ENCODE data around the gene PPIA.
A peak's percentile ranks its signal among the peaks of the same experiment; 100 is the strongest.
"Not testable (repeated sequence)": the region's sequence is repeated elsewhere in the genome, so short reads cannot be mapped to it uniquely, and the experiment has no call there.

The PPIA gene

DNA sequence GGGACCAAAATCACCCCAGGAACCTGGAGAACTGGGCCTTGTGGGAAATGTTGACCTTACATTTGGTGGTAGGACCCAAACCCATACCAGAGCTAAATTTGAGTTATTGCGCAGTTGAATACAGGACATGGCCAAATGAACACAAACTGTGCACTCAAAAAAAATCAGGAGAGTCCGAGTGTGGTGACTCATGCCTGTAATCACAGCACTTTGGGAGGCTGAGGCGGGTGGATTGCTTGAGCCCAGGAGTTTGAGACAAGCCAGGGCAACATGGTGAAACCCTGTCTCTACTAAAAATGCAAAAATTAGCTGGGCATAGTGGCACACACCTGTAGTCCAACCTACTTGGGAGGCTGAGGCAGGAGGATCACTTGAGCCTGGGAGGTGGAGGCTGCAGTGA lies 11.3 kb upstream of the PPIA start:
- not testable (repeated sequence) for DNase-seq (ENCODE audit: low read depth in 2 of 3, low spot score in 2 of 3)

DNA sequence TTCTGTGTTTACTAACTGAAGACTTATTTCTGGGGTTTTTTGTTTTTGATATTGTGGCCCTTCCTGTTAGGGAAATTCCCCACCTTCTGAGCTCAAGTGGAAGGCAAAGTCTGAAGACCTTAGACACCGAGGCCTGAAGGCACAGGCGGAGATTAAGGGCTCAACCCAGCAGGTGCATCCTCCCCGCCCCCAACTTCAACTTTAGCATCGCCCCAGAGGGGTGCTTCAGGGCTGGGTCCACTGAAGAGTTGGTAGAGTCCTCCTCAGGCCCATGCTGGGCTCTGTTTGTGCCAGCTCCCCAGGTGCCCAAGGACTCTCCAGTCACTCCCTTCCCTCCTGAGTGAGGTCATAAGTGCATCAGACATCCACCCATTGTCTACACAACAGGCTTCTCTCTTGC lies 9.4 kb upstream of the PPIA start:
- DNase-seq (ENCODE audit: low read depth in 2 of 3, low spot score in 2 of 3): no peak

DNA sequence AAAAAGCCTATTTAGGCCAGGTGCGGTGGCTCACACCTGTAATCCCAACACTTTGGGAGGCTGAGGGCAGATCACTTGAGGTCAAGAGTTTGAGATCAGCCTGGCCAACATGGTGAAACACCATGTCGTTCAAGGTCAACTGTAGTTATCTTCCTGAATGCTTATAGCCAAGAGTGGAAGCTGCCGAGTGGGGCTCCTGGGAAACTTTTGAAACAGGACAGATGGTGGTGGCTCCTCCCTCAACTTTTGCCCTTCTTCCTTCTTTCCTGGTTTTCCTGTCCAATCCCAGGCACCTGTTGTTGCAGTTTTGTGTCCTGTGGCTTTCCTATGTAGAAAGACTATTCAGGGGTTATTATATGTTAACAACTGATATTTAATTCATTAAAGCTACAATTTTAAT lies 8.7 kb upstream of the PPIA start:
- no peak for DNase-seq (ENCODE audit: low read depth in 2 of 3, low spot score in 2 of 3)

GRCh38 chr7:44789990-44790389 lies 6.5 kb upstream of the PPIA start:
- DNase-seq (ENCODE audit: low read depth in 2 of 3, low spot score in 2 of 3): no peak

- no peak for DNase-seq (ENCODE audit: low read depth in 2 of 3, low spot score in 2 of 3)
These were observed 4.9 kb upstream of the PPIA start for GRCh38 chr7:44791278-44792219.

- no peak for DNase-seq (ENCODE audit: low read depth in 2 of 3, low spot score in 2 of 3)
These were observed 2.6 kb upstream of the PPIA start for GRCh38 chr7:44793919-44794318.

DNA sequence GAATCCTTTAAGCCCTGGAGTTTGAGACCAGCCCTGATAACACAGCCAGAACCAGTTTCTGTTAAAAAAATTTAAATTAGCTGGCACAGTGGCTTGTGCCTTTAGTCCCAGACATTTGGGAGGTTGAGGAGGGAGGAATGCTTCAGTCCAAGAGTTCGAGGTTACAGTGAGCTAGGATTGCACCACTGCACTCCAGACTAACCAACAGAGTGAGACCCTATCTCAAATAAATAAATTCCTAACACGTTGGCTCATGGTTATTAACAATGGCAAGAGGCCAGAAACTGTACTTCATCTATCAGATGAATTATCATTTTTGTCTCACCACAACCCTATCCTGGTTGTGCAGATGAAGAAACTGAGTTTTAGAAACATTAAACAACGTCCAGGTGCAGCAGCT lies 2.1 kb upstream of the PPIA start:
- DNase-seq (ENCODE audit: low read depth in 2 of 3, low spot score in 2 of 3): no peak

DNA sequence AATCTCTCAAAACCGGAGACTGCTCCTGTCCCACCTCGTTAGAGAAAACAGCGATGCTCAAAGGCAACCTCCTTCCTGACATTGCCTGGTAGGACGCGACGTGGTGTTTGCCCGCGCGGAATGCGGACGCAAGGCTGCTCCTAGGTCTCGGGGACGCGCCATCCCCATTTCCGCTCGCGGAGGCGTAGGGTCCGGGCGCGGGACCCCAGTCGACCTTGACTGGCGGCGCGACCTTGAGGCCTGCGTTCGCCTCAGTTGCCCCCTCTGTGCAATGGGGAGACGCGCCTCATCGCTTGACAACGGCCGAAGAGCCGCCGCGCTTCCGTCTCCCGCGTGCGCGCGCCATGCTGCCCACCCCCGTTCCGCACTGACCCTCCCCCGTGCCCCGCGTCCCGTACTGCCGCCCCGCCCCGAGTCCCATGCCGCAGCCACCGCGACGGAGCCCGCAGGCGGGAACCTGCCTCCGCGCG lies 412 bp upstream of the PPIA start:
- no peak for DNase-seq (ENCODE audit: low read depth in 2 of 3, low spot score in 2 of 3)

GRCh38 chr7:44797329-44798258 lies 1.1 kb downstream of the PPIA start:
- DNase-seq (ENCODE audit: low read depth in 2 of 3, low spot score in 2 of 3): peak; percentile 51 to 67 (median 64)

DNA sequence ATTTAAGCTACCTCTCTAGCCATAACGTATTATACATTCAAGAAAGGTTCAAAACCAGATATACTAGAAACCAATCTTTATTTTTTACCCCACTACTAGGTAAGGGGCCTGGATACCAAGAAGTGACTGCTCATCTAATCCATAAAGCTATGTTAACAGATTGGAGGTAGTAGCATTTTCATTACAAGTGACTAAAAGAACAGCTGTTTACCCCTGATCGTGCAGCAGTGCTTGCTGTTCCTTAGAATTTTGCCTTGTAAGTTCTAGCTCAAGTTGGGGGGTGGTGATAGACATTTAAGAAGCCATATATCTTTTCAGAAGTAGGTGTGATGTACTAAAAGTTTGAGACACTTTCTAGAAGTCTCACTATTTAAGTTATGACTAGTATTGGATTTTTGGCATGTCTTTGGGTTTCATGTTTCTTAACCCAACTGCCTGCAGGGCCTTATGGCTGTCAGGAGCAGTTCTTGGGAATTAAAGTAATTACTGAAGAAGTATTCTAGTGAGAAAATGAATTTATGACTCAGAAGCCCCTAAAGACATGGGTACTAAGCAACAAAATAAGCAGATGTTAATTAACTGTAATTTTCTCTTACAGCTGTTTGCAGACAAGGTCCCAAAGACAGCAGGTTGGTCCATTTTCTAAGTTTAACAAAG lies 2.3 kb downstream of the PPIA start:
- DNase-seq (ENCODE audit: low read depth in 2 of 3, low spot score in 2 of 3): no peak

DNA sequence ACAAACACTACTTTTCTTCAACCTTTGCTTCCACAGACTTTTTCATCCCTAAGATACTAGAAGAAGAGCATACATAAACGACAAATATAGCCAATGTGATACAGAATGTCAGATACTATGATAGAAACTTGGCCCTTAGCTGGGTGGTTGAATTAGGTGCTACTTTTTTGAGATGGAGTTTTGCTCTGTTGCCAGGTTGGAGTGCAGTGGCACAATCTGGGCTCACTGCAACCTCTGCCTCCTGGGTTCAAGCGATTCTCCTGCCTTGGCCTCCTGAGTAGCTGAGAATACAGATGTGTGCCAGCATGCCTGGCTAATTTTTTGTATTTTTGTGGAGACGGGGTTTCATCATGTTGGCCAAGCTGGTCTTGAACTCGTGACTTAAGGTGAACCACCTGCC lies 3.5 kb downstream of the PPIA start:
- DNase-seq (ENCODE audit: low read depth in 2 of 3, low spot score in 2 of 3): no peak

GRCh38 chr7:44801890-44802289 lies 5.4 kb downstream of the PPIA start:
- no peak for DNase-seq (ENCODE audit: low read depth in 2 of 3, low spot score in 2 of 3)

- no peak for DNase-seq (ENCODE audit: low read depth in 2 of 3, low spot score in 2 of 3)
These were observed 6.0 kb downstream of the PPIA start for GRCh38 chr7:44802418-44803025.

DNA sequence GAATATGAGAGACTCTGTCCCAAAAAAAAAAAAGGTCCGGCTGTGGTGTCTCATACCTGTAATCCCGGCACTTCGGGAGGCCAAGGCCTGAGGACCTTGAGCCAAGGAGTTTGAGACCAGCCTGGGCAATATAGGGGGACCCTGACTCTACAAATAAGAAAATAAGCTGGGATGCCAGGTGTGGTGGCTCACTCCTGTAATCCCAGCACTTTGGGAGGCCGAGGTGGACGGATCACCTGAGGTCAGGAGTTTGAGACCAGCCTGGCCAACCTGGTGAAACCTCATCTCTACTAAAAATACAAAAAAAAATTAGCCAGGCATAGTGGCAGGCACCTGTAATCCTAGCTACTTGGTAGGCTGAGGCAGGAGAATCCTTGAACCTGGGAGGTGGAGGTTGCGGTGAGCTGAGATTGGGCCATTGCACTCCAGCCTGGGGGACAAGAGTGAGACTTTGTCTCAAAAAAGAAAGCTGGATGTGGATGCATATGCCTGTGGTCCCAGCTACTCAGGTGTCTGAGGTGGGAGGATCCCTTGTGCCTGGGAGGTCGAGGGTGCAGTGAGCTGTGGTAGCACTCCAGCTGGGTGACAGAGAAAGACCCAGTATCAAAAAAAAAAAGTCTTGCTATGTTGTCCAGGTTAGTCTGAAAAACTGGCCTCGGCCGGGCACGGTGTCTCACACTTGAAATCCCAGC lies 7.5 kb downstream of the PPIA start:
- DNase-seq (ENCODE audit: low read depth in 2 of 3, low spot score in 2 of 3): not testable (repeated sequence)

DNA sequence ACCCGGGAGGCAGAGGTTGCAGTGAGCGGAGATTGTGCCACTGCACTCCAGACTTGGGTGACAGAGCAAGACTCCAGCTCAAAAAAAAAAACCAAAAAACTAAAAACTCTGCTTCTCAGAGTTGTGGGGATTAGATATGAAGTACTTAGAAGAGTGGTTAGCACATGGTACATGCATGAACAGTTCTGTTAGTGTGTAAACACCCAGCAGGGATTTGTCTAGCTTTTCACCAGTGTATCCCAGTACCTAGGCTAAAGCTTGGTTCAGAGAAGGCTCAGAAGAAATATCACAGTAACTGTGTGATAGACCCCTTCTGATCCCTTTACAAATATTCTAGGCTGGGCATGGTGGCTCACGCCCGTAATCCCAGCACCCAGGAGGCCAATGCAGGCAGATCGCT lies 9.5 kb downstream of the PPIA start:
- DNase-seq (ENCODE audit: low read depth in 2 of 3, low spot score in 2 of 3): no peak

DNA sequence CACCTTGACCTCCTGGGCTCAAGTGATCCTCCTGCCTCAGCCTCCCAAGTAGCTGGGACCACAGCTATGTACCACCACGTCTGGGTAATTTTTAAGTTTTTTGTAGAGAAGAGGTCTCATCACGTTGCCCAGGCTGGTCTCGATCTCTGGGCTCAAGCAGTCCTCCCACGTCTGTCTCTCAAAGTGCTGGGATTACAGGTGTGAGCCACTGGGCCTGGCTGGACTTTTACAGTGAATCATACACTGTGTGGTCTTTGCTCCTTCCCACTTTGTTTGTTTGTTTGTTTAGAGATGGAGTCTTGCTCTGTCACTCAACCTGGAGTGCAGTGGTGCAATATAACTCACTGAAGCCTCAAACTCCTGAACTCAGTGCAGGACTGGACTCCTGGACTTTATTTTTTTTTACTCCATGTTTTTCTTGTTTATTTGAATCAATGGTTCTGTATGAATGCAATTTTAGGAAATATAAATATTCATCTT lies 12.5 kb downstream of the PPIA start:
- DNase-seq (ENCODE audit: low read depth in 2 of 3, low spot score in 2 of 3): no peak

DNA sequence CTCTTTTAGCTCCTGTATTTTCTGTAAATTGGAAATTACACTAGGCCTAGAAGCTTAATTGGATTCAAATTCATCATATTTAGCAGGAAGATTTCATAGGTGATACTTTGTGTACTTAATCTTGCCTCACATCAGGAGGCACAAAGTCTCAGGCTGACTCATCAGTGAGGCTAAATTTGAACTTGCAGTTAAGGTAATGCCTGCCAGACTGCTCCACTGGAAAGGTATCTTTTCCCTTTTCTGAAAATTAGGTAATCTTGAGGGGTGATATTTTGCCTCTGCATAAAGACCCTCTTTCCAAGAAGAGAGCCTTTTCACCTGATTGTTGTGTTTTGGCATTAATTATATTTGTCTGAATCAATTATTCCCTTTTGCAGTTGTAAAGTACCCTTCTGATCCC lies 14.6 kb downstream of the PPIA start:
- DNase-seq (ENCODE audit: low read depth in 2 of 3, low spot score in 2 of 3): no peak

GRCh38 chr7:44811571-44811970 lies 15.1 kb downstream of the PPIA start:
- DNase-seq (ENCODE audit: low read depth in 2 of 3, low spot score in 2 of 3): no peak

DNA sequence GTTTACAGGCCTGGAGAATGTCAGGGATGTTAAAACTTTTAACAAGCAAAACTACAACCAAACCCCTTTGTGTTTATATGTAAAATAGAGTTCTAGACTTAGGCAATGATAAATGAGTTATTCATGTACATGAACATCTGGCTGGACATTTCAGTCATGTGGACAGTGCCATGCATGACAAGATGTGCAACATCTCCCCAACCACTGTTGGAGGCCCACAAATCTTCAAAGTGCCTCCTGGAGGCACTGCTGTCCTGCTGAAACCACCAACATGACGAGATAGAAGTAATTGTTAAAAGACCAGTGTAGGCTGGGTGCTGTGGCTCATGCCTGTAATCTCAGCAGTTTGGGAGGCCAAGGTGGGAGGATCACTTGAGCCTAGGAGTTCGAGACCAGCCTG lies 18.4 kb downstream of the PPIA start:
- no peak for DNase-seq (ENCODE audit: low read depth in 2 of 3, low spot score in 2 of 3)

GRCh38 chr7:44819292-44819691 lies 22.8 kb downstream of the PPIA start:
- no peak for DNase-seq (ENCODE audit: low read depth in 2 of 3, low spot score in 2 of 3)
